HFF-Myc (cell line): ENCODE results near the gene NLRP4.

ENCODE experiments used
- DNase-seq: peaks from one replicate; pipeline ENCODE4 v3.0.0-alpha.2; 2011; ENCODE audit warnings: low read depth; ENCODE audit errors: extremely low read depth
- H3K4me3 ChIP-seq: replicated peaks from 2 replicates; pipeline ENCODE4 v1.5.1; 2011; ENCODE audit warnings: low read depth, mild to moderate bottlenecking, control low read depth, low read length
- CTCF ChIP-seq: IDR thresholded peaks from 2 replicates; pipeline ENCODE4 v1.5.1; 2012; ENCODE audit warnings: mild to moderate bottlenecking, low read depth, low read length, control low read depth; ENCODE audit errors: missing control alignments

Gene NLRP4

GRCh38 chr19:55902080-55902751 is 65.9 kb downstream of the NLRP4 start:
- no peak overlapping the region for H3K4me3 ChIP-seq
- TF ChIP-seq CTCF = no peak
- no peak for DNase-seq

GRCh38 chr19:55907286-55907685 is 70.9 kb downstream of the NLRP4 start:
- DNase-seq = no peak
- H3K4me3 ChIP-seq = no peak overlapping the region
- no peak for TF ChIP-seq CTCF

GRCh38 chr19:55907746-55908145 is 71.4 kb downstream of the NLRP4 start:
- H3K4me3 ChIP-seq = no peak overlapping the region
- no peak for TF ChIP-seq CTCF
- no peak for DNase-seq

GRCh38 chr19:55909801-55910200 is 73.5 kb downstream of the NLRP4 start:
- no peak for DNase-seq
- no peak for TF ChIP-seq CTCF

GRCh38 chr19:55912916-55913315 is 76.6 kb downstream of the NLRP4 start:
- no peak for TF ChIP-seq CTCF
- no peak for DNase-seq
- no peak overlapping the region for H3K4me3 ChIP-seq

More at GRCh38 chr19:55909801-55910200, 73.5 kb downstream of the NLRP4 start:
- H3K4me3 ChIP-seq = no peak overlapping the region

- TF ChIP-seq CTCF = no peak
- DNase-seq = no peak
- no peak overlapping the region for H3K4me3 ChIP-seq
Observed at GRCh38 chr19:55913643-55914268, 77.4 kb downstream of the NLRP4 start.
